ENCODE measurements around the gene PLPP7.

DNA sequence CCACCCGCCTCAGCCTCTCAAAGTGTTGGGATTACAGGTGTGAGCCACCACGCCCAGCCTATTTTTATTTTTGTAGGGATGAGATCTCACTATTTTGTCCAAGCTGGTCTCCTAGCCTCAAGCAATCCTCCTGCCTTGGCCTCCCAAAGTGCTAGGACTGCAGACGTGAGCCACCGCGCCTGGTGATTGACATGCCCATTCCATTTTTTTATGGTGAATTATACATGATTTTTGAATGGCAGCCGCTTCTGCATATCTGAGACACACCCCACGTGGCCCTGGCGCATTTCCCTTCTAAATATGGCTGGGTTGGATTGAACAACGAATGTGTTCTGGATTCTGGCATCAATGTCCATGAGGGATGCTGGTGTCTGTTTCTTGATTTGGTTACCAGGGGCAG, 22.7 kb downstream of the PLPP7 start:
- TF ChIP-seq TAF1 (IDR thresholded peaks at IDR 0.05; ENCODE audit: low read depth) = no peak
- TF ChIP-seq, protein P1, sequence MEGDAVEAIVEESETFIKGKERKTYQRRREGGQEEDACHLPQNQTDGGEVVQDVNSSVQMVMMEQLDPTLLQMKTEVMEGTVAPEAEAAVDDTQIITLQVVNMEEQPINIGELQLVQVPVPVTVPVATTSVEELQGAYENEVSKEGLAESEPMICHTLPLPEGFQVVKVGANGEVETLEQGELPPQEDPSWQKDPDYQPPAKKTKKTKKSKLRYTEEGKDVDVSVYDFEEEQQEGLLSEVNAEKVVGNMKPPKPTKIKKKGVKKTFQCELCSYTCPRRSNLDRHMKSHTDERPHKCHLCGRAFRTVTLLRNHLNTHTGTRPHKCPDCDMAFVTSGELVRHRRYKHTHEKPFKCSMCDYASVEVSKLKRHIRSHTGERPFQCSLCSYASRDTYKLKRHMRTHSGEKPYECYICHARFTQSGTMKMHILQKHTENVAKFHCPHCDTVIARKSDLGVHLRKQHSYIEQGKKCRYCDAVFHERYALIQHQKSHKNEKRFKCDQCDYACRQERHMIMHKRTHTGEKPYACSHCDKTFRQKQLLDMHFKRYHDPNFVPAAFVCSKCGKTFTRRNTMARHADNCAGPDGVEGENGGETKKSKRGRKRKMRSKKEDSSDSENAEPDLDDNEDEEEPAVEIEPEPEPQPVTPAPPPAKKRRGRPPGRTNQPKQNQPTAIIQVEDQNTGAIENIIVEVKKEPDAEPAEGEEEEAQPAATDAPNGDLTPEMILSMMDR (IDR thresholded peaks at IDR 0.05; ENCODE audit: poor library complexity, severe bottlenecking) = no peak
